Left colon (tissue), 2 donors: ENCODE data around the gene B4GALT3. TPM values are rescaled to one million over a fixed set of nuclear protein-coding genes. Genes with fewer than 3 reads are reported as not detected.

Experiments
- ATAC-seq: fragments of 200-7000 bp; cut with Tn5 transposase; one replicate; pipeline ENCODE4 v1.9.1; 2020; ENCODE audit warnings: mild to moderate bottlenecking, moderate library complexity
- DNase-seq, 2 donors: peaks; one replicate each; pipeline ENCODE4 v3.0.0-alpha.2; 2020
- intact Hi-C, 2 donors: fragments of 100-400 bp; cut with DNase I in 1 of 2; cut with micrococcal nuclease in 1 of 2; formaldehyde crosslinking; loops; one replicate each; pipeline versions ENCODE4 v1.11.2 to v1.14.0; 2022; cut with DNase I, micrococcal nuclease
- microRNA-seq, 2 donors: library from miRNA; unstranded; fragments of <30 nt; microRNA quantifications; one replicate each; pipeline versions ENCODE4 v1.1.0 to v1.2.0, GENCODE V29; 2020
- total RNA-seq, 2 donors: library from RNA; stranded (reverse); fragmentation: NEBNext Ultra II Directional; extraction: Animal tissue kit (Norgen Biotek cat#: 25700); gene quantifications; one replicate each; pipeline ENCODE4 v1.2.1, GENCODE V29; 2021
- donor health status: DM: no; HTN: no; CAD: no.
- donor health status: DM: yes; HTN: yes; CAD: no.

Gene B4GALT3
- total RNA-seq, 2 donors from 2014 or later: 29.7 TPM

DNA sequence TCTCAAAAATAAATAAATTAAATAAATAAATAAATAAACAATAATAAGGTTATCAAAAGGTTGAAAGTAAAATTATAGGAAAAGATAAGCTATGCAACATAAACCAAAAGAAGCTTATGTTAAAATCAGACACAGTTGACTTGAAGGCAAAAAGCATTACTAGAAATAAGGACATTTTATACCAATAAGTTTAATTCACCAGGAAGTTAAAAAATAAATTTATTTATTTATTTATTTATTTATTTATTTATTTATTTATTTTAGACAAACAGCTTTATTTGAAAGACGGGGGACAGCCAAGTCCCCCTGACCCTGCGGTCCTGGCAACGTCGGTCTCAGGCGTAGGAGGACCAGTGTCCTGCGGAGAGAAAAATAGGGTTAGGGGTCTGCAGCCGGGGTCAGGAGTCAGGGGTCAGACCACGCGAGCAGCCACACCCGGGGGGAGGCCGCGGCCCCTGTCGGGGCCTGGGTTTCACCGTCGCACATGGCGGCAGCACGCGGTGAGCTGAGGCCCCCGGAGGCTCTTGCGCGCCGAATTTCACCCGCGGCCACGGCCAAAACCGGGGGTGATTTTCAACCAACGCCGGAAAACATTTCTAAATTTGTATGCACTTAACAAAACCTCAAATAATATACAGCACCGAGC lies 36.4 kb downstream of the B4GALT3 start:
- DNase-seq (no peak), ATAC-seq (no peak)
- intact Hi-C loops: no loop called here

DNA sequence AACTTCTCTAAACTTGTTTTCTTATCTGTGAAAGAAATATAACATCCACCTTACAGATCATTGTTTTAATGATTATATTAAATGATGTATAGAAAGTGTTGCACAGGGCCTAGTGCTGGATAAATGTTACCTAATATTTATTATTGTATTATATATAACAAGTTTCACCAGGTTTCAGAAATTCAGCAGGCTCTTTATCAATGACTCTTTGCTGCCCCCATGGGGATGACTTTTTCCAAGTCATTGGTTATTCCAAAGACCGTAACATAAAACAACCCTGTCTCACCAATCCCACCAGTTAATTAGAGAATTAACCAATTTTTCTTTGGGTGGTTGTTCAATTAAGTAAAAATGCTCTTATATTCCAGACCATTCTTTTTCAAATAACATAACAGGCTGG lies 37.5 kb downstream of the B4GALT3 start:
- DNase-seq (peak in 1 of 2 donors; percentile 52), ATAC-seq (peak; percentile 42)
- intact Hi-C loops: no loop called here

DNA sequence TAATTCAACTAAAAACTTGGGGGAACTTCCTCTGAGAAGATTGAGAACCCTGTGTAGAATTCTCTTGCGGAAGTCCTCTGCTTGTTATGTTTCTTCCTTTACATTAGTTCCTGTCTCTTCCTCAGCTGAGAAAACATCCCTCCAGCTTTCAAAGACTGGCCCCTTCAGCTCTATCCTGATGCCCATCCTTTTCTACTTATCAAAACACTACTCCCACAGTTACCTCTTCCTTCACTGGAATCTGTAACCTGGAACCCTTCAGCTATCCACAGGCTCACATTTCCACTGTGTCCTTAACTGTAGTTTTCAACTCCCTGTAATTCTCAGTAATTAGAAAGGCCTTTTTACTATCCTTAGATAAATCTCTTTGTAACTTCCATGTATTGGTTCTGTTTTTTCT lies 38.9 kb downstream of the B4GALT3 start:
- DNase-seq (no peak), ATAC-seq (no peak)
- intact Hi-C loops: no loop called here

DNA sequence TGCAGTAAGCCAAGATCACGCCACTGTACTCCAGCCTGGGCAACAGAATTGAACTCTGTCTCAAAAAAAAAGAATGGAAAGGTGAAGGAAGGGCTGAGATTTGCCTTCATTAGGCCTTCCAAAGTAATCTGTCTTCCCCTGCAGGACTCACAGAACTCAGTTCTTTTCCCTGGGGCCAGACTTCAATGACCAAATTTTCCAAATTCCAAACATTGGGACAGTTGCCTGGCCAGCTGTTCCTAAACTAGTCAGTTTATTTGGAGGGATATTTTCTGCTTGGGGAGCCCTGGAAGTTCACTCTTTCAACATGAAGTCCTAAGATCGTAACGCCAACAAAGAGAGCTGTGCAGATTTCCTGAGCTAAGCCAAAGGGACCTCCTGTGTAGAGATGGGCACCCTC lies 39.4 kb downstream of the B4GALT3 start:
- no peak for DNase-seq
- intact Hi-C loops: no loop called here
- ATAC-seq: no peak

DNA sequence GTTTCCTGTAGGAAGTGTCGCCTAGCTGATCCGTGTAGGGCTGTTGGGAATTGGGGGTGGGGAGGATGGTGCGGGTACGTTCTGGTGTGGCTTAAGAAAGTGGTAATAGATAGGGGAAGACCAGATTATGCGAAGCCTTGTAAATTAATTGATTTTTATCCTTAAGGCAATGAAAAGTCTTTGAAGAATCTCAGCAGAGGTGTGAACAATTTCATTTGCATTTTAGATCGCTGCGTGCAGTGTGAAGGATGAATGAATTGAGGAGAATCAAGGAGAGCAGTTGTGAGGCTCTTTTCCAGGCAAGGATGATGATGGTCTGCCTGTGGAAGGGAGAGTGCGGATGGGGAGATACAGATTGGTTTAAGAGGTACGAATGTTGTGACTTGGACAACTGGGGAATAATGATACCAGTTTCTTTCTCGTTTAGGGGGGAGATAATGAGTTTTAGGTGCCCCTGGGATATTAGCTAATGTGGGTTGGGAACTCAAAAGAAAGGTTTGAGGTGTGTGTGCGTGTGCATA lies 44.0 kb downstream of the B4GALT3 start:
- ATAC-seq (peak; percentile 12), DNase-seq (no peak)
- intact Hi-C loops: no loop called here

DNA sequence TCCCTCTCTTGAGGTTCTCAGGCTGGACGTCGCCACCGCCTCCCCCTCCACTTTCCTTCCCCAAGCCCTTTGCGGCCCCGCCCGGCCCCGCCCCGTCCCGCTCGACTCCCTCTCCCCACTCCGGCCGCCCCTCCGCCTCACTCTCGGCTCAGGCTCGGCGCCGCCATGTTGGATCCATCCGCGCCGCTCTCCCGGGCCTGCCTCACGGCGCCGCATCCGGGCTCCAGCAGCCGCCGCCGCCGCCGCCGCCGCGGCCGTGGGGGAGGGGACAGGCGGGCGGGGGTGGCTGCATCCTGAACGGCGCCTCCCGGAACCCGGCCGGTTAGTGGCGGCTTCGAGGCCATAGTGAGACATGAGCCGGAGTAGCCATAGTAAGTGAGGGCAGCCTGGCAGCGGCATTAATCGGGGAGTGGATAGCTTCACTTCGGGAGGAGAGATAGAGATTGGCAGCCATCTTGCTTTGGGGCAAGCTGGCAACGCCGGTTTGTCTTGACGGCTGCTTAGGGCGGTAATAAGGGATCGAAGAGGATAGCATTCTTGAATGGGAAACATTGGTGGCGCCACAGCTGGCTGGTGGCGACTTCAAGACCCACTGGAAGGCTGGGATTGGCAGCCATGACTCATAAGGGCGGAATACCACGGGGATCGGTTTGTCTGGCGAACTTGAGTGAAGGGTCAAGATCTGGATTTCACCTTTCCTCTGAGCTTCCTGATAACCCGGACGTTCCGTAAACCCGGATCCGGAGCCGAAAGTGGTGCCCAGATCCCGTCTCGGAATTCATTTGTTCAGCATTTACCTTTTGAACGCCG lies 44.7 kb downstream of the B4GALT3 start, which contains the start of gene DEDD:
Gene DEDD (minus strand): TSS at position 258 of the 810 bp plus-strand sequence. CDS start 8,205 bp downstream, outside the sequence.
- intact Hi-C loops: no loop called here
- ATAC-seq (peak; percentile 88), DNase-seq (peak; percentile 91 to 96)

DNA sequence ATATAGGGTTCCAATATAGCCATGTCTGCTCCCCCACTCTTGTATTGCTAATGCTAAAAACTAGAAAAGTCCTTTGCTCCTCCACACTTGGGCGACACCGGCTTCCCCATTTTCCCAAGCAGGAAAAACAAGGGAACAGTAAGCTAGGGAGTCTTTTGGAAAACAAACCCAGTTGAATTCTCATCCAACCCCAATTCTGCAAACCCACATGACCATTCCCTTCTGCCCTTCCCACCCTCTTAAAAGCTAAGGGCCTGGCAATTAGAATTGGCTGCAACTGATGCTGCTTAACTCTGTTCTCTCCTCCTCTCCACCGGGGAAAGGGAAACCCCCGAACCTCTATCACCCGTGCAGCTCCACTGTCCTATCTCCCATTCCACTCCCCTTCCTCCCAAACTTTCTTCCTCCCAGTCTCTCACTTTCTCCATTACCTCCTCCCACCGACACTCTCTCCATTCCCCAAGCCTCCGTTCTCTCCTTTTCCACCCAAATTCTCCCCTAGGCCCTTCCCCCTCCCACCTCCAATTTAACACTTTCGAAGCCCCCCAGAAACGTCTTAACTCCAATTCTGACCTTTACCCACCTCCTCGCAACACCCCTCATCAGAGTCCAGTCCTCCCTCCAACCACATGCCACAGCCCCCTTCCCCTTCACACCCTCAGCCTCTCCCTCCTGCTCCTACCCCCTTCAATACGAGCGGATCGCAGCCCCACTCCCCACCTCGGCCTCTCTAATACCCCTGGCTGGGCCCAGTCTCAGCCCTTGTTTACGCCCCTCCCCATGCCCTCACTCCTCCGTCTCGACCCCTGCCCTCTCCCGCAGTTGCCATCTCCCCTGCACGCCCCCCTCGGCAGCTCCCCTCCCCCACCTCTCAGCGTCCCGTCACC lies 45.5 kb downstream of the B4GALT3 start:
- no peak for ATAC-seq
- no peak for DNase-seq
- intact Hi-C loops: no loop called here

DNA sequence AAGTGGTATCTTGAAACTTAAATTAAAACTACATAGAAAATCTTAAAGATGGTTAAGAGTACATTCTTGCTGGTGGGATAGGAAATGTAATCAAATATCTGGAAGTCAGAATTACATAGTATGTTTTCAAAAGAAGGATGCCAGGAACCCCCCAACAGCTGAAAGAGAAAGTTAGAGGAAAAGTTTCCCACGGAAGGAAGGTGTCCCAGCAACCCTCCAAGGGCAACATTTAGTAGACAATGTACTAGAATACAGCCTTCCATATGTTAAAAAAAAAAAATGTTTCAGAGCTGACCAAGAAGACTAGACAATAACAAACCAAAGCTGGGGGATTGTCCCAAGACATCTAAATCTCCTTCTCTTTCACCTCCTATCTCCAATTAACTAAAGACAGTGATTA lies 47.0 kb downstream of the B4GALT3 start:
- no peak for ATAC-seq
- intact Hi-C loops: no loop called here
- no peak for DNase-seq

DNA sequence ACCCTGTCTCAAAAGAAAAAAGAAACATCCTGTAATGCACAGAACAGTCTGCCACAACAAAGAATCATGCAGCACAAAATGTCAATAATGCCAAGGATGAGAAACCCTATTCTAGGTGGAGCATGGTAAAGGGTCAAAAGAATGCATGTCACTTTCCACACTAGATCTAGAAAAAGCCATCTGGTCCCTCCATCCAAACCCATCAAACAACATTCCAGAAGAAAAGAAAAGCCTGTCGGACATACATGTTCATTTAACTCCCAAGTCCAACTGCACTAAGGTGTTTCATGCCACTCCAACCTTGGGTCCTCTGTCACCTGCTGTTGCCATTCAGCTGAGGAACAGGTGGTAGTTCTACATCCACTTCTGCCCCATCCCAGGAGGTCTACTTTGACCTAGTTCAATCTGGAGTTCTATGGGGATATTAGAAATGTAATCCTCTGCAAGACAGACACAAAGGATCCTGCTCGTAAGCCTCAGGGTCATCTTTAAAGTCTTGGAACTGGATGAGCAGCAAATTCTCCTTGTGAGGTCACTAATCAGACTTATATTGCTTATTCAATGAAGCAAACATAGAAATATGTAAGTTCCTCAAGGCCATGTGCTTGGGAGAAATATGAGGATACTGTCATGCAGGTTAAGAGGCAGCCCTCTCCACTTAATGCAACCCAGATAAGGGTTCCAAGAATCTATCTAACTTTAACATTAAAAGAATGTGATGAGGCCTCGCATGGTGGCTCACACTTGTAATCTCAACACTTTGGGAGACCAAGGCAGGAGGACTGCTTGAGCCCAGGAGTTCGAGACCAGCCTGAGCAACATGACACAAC lies 48.5 kb downstream of the B4GALT3 start:
- ATAC-seq (no peak), DNase-seq (no peak)
- intact Hi-C loops: no loop called here

DNA sequence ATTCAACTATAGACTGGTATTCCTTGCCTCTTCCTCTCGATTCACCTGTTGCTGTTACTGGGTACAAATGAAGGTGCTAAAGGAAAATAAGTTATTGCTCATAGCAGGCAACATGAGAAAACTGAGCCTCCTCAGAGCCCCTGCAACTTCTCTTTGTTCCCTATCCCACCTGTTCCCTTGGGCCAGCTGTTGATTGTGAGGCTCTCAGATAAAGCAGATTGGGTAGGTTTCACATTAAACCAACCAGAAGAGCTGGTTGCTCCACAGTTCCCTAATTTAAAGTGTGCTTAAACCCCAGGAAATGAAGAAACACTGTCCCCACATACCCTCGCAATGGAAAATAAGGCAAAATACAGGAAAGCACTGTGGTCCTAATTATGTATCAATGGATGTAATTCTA lies 49.7 kb downstream of the B4GALT3 start:
- no peak for DNase-seq
- no peak for ATAC-seq
- intact Hi-C loops: no loop called here

DNA sequence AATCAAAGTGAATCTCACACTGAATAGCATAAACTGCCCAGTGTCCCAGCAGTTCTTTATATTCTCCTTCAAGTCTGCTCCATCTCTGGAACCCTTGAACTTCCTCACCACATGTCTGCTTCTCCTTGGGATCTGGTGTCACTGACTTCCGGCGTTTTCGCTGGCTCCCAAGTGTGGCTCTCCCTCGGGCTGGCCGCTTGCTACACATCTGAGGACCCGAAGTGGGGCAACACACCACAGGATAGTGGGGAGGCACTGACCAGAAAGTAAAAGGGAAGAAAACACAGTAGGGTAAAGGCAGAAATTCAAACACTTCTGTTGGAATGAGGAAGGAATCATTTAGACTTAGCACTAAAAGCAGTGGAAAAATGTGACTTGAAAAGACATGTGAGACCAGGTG lies 54.3 kb downstream of the B4GALT3 start:
- intact Hi-C loops: no loop called here

DNA sequence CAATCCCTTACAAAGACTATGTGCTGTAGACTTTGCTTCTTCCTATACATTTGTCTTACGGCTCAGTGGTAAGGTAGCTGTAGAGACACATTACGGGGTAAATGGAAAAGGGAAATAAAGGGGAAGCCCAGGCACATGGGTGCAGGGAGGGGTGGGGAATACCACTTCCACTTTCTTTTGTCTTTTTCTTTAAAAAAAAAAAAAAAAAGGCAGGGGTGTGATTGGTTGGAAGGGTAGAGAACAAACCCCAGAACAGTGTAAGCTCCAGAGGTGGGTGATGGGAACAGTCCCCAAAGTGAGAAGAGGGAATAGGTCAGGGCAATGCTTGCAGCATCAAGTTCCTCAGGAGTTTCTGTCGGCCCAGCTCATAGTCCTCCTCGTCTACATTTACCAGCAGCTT lies 55.5 kb downstream of the B4GALT3 start:
- intact Hi-C loops: no loop called here
- no peak for DNase-seq
- ATAC-seq: no peak

More for the DNA sequence above, 54.3 kb downstream of the B4GALT3 start:
- no peak for ATAC-seq
- DNase-seq: no peak

Small RNA genes within 50 kb of the gene (microRNA-seq; reads per million reads assigned to microRNA genes)
- gene MIR5187: 0.53 to 4.1 reads per million in 2 donors

Other genes starting within 250 kb of the B4GALT3 start
- gene ITLN2, start 222.7 kb downstream of the B4GALT3 start, total RNA-seq: not detected
- gene F11R, start 156.4 kb downstream of the B4GALT3 start, total RNA-seq: 100 to 1,000 TPM; 145 to 202 TPM
- 100 to 1,000 TPM in 1 of 2 donors, 10 to 100 TPM in 1; 92.1 to 120 TPM for gene TSTD1, start 138.5 kb downstream of the B4GALT3 start, total RNA-seq
- 10 to 100 TPM; 67.4 to 72.4 TPM for gene USF1, start 131.5 kb downstream of the B4GALT3 start, total RNA-seq
- 1 to 10 TPM; 2.7 to 8.7 TPM for gene ARHGAP30, start 107.6 kb downstream of the B4GALT3 start, total RNA-seq
- gene NECTIN4, start 87.9 kb downstream of the B4GALT3 start, total RNA-seq: 1 to 10 TPM; 3.0 to 6.1 TPM
- gene KLHDC9, start 79.1 kb downstream of the B4GALT3 start, total RNA-seq: 10 to 100 TPM; 10.1 to 11.1 TPM
- gene PFDN2, start 59.5 kb downstream of the B4GALT3 start, total RNA-seq: 10 to 100 TPM; 30.3 to 38.2 TPM
- gene NIT1, start 59.4 kb downstream of the B4GALT3 start, total RNA-seq: 10 to 100 TPM; 74.4 to 76.6 TPM
- 10 to 100 TPM; 34.2 to 41.5 TPM for gene DEDD, start 44.8 kb downstream of the B4GALT3 start, total RNA-seq
- gene UFC1, start 23.5 kb downstream of the B4GALT3 start, total RNA-seq: 100 to 1,000 TPM; 106 to 107 TPM
- gene USP21, start 18.0 kb downstream of the B4GALT3 start, total RNA-seq: 10 to 100 TPM; 19.7 to 24.0 TPM
- gene PPOX, start 11.1 kb downstream of the B4GALT3 start, total RNA-seq: 10 to 100 TPM; 11.7 to 12.4 TPM
- 1 to 10 TPM; 1.0 to 3.3 TPM for gene ADAMTS4, start 21.5 kb upstream of the B4GALT3 start, total RNA-seq
- 100 to 1,000 TPM; 154 to 188 TPM for gene NDUFS2, start 24.9 kb upstream of the B4GALT3 start, total RNA-seq
- 10 to 100 TPM in 1 of 2 donors, 1 to 10 TPM in 1; 5.6 to 23.3 TPM for gene FCER1G, start 37.8 kb upstream of the B4GALT3 start, total RNA-seq
- gene APOA2, start 46.1 kb upstream of the B4GALT3 start, total RNA-seq: not detected
- gene TOMM40L, start 48.6 kb upstream of the B4GALT3 start, total RNA-seq: 10 to 100 TPM; 19.6 to 24.6 TPM
- gene NR1I3, start 60.7 kb upstream of the B4GALT3 start, total RNA-seq: under 1 TPM in 1 of 2 donors, not detected in 1; 0.53 TPM
- 1 to 10 TPM in 1 of 2 donors, not detected in 1; 2.6 TPM for gene PCP4L1, start 81.2 kb upstream of the B4GALT3 start, total RNA-seq
- 1 to 10 TPM; 1.3 to 5.0 TPM for gene MPZ, start 132.5 kb upstream of the B4GALT3 start, total RNA-seq
- 100 to 1,000 TPM; 264 to 266 TPM for gene SDHC, start 136.9 kb upstream of the B4GALT3 start, total RNA-seq
- gene CFAP126, start 190.4 kb upstream of the B4GALT3 start, total RNA-seq: not detected